GM12892 (cell line): Measurements from ENCODE around the gene PLOD2.

Experiments used
- POLR2A ChIP-seq: IDR thresholded peaks from 2 replicates; pipeline ENCODE4 v1.6.1; 2011; ENCODE audit warnings: low read depth, low read length, control low read depth
- POLR2AphosphoS5 ChIP-seq: IDR thresholded peaks from 2 replicates; pipeline ENCODE4 v1.6.1; 2011; ENCODE audit warnings: low read depth, low read length, control low read depth
- TAF1 ChIP-seq: IDR thresholded peaks from 2 replicates; pipeline ENCODE4 v1.6.1; 2011; ENCODE audit warnings: low read depth, mild to moderate bottlenecking, control low read depth, low read length, borderline replicate concordance

- TF ChIP-seq TAF1 (no peak), POLR2A (no peak), POLR2AphosphoS5 (no peak)
Observed at GRCh38 chr3:146195605-146196004, 34.6 kb upstream of the PLOD2 start.
